GM18499 (cell line): ENCODE data around the gene NDUFS6.

Source experiments
- ATAC-seq: cut with Tn5 transposase; IDR thresholded peaks from one replicate; pipeline ENCODE4 v1.9.1; 2021; ENCODE audit warnings: moderate number of reproducible peaks; ENCODE audit not compliant: insufficient read depth, unreplicated experiment

The NDUFS6 gene

GRCh38 chr5:1765141-1765879 is 35.9 kb upstream of the NDUFS6 start:
- no peak for ATAC-seq

- no peak for ATAC-seq
Observed at GRCh38 chr5:1765880-1766235, 35.3 kb upstream of the NDUFS6 start.

- ATAC-seq: no peak
Observed at GRCh38 chr5:1767524-1768282, 33.5 kb upstream of the NDUFS6 start.

GRCh38 chr5:1768283-1769000 is 32.8 kb upstream of the NDUFS6 start:
- ATAC-seq: no peak

GRCh38 chr5:1769017-1769640 is 32.1 kb upstream of the NDUFS6 start:
- no peak for ATAC-seq

GRCh38 chr5:1769752-1770442 is 31.3 kb upstream of the NDUFS6 start:
- ATAC-seq: no peak

GRCh38 chr5:1770443-1770802 is 30.8 kb upstream of the NDUFS6 start:
- no peak for ATAC-seq

- ATAC-seq: no peak
Observed at GRCh38 chr5:1771149-1772065, 29.8 kb upstream of the NDUFS6 start.

GRCh38 chr5:1772634-1773033 is 28.6 kb upstream of the NDUFS6 start:
- no peak for ATAC-seq

- no peak for ATAC-seq
Observed at GRCh38 chr5:1776831-1777230, 24.4 kb upstream of the NDUFS6 start.

GRCh38 chr5:1777281-1778137 is 23.7 kb upstream of the NDUFS6 start:
- ATAC-seq: no peak

GRCh38 chr5:1778138-1779020 is 22.8 kb upstream of the NDUFS6 start:
- ATAC-seq: no peak

GRCh38 chr5:1779021-1779680 is 22.1 kb upstream of the NDUFS6 start:
- no peak for ATAC-seq

GRCh38 chr5:1779782-1780613 is 21.2 kb upstream of the NDUFS6 start:
- ATAC-seq: no peak

- no peak for ATAC-seq
Observed at GRCh38 chr5:1780614-1780930, 20.6 kb upstream of the NDUFS6 start.

- no peak for ATAC-seq
Observed at GRCh38 chr5:1781107-1781506, 20.1 kb upstream of the NDUFS6 start.
